ENCODE data around the gene FUZ. TPM values are rescaled to one million over a fixed set of nuclear protein-coding genes. Genes with fewer than 3 reads are reported as not detected.

FUZ gene
- total RNA-seq, 4 donors from 2014 or later = 14.1 to 38.0 (median 23.4) TPM

GRCh38 chr19:49795615-49796014, 17.5 kb downstream of the FUZ start:
- 93% methylated on average over 18 of the region's 20 CpGs for whole genome bisulfite sequencing
- Histone ChIP-seq H3K9me3 (no peaks in the 10 kb centered on the region), H3K4me3 (no peak overlapping the region), H3K27me3 (no peaks in the 10 kb centered on the region), H3K36me3 (peaks cover 77 to 100% (median 99%) of the 10 kb centered on the region in 4 donors), H3K4me1 (peaks cover 0 to 9% (median 4%) of the 10 kb centered on the region in 4 donors), H3K27ac (replicated peaks in 1 of 4) (no peak overlapping the region)
- intact Hi-C loops (cut with DNase I) = no loop called here
- TF ChIP-seq EP300 (IDR thresholded peaks at IDR 0.05) = no peak
- TF ChIP-seq POLR2AphosphoS5 (IDR thresholded peaks at IDR 0.05) = no peak
- no peak for TF ChIP-seq CTCF (IDR thresholded peaks at IDR 0.05)
- TF ChIP-seq POLR2A (IDR thresholded peaks at IDR 0.05; ENCODE audit: low read depth) = no peak
- no peak for DNase-seq (ENCODE audit: extremely low spot score)

GRCh38 chr19:49793561-49793840, 19.6 kb downstream of the FUZ start:
- 93% methylated on average over 6 of the region's 6 CpGs for WGBS
- Histone ChIP-seq H3K4me1 (peaks cover 0 to 17% (median 4%) of the 10 kb centered on the region in 4 donors), H3K27ac (replicated peaks in 1 of 4) (no peak overlapping the region), H3K4me3 (no peak overlapping the region), H3K36me3 (peaks cover 65 to 99% (median 96%) of the 10 kb centered on the region in 4 donors), H3K9me3 (no peaks in the 10 kb centered on the region), H3K27me3 (no peaks in the 10 kb centered on the region)
- intact Hi-C loops (cut with DNase I) = no loop called here
- DNase-seq (ENCODE audit: extremely low spot score) = no peak
- TF ChIP-seq POLR2AphosphoS5 (IDR thresholded peaks at IDR 0.05) (no peak), POLR2A (IDR thresholded peaks at IDR 0.05; ENCODE audit: low read depth) (no peak), CTCF (IDR thresholded peaks at IDR 0.05) (no peak), EP300 (IDR thresholded peaks at IDR 0.05) (no peak)

- TF ChIP-seq POLR2A (IDR thresholded peaks at IDR 0.05; ENCODE audit: low read depth) (no peak), EP300 (IDR thresholded peaks at IDR 0.05) (no peak), POLR2AphosphoS5 (IDR thresholded peaks at IDR 0.05) (no peak), CTCF (IDR thresholded peaks at IDR 0.05) (no peak)
- Histone ChIP-seq H3K36me3 (peaks cover 64 to 99% (median 95%) of the 10 kb centered on the region in 4 donors), H3K9me3 (no peaks in the 10 kb centered on the region), H3K27me3 (no peaks in the 10 kb centered on the region), H3K4me3 (no peak overlapping the region), H3K4me1 (peaks cover 0 to 17% (median 4%) of the 10 kb centered on the region in 4 donors), H3K27ac (replicated peaks in 1 of 4) (no peak overlapping the region)
- WGBS = 96% methylated on average over 17 of the region's 22 CpGs
- intact Hi-C loops (cut with DNase I) = no loop called here
- DNase-seq (ENCODE audit: extremely low spot score) = no peak
Measured at GRCh38 chr19:49792829-49793560, 20.1 kb downstream of the FUZ start.

- no peak overlapping the region for H3K4me3 ChIP-seq
- no peaks in the 10 kb centered on the region for H3K9me3 ChIP-seq
- DNase-seq (ENCODE audit: extremely low spot score) = no peak
- TF ChIP-seq POLR2AphosphoS5 (IDR thresholded peaks at IDR 0.05) (no peak), EP300 (IDR thresholded peaks at IDR 0.05) (no peak), POLR2A (IDR thresholded peaks at IDR 0.05; ENCODE audit: low read depth) (no peak), CTCF (IDR thresholded peaks at IDR 0.05) (no peak)
- H3K4me1 ChIP-seq = peaks cover 0 to 18% (median 6%) of the 10 kb centered on the region in 4 donors
- no peak overlapping the region for H3K27ac ChIP-seq (replicated peaks in 1 of 4)
- H3K36me3 ChIP-seq = peaks cover 54 to 99% (median 93%) of the 10 kb centered on the region in 4 donors
- 95% methylated on average over 15 of the region's 26 CpGs for WGBS
- intact Hi-C loops (cut with DNase I) = no loop called here
- H3K27me3 ChIP-seq = no peaks in the 10 kb centered on the region
Measured at GRCh38 chr19:49791776-49792445, 21.2 kb downstream of the FUZ start.
